22Rv1 (cell line): ENCODE data around the gene BANF1.

Experiments used
- CTCF ChIP-seq: fragments of 450-650 bp; IDR thresholded peaks from 2 replicates; pipeline ENCODE4 v1.5.1; 2017; ENCODE audit warnings: mild to moderate bottlenecking
- ZFX ChIP-seq: fragments of 450-650 bp; IDR thresholded peaks from 2 replicates; pipeline ENCODE4 v1.6.1; 2017; ENCODE audit warnings: antibody characterized with exemption, borderline replicate concordance

DNA sequence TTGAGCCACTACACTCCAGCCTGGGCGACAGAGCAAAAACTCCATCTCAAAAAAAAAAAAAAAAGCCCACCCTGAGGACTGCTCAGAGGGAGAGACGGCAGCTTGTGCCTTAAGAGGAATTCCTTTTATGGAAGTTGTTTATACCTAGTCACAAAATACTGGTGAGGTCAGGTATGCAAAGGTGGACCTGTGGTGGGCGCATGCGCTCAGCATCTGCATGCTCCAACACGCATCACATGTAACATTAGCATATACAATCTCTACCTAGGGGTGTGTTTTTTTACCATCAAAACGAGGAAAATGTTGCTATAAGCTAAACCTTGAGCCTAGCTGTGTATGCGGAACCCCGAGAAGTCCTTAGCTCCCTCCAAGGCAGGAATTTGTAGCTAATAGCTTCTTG lies 47.5 kb upstream of the BANF1 start:
- TF ChIP-seq CTCF (no peak), ZFX (no peak)
